GM19452 (cell line): ENCODE data around the gene MPDU1.
"Not testable (repeated sequence)": the region's sequence is repeated elsewhere in the genome, so short reads cannot be mapped to it uniquely, and the experiment has no call there.

Source experiments
- ATAC-seq: cut with Tn5 transposase; IDR thresholded peaks from one replicate; pipeline ENCODE4 v1.9.1; 2021; ENCODE audit not compliant: unreplicated experiment

MPDU1 gene

GRCh38 chr17:7613769-7614424 is 30.2 kb downstream of the MPDU1 start:
- no peak for ATAC-seq

DNA sequence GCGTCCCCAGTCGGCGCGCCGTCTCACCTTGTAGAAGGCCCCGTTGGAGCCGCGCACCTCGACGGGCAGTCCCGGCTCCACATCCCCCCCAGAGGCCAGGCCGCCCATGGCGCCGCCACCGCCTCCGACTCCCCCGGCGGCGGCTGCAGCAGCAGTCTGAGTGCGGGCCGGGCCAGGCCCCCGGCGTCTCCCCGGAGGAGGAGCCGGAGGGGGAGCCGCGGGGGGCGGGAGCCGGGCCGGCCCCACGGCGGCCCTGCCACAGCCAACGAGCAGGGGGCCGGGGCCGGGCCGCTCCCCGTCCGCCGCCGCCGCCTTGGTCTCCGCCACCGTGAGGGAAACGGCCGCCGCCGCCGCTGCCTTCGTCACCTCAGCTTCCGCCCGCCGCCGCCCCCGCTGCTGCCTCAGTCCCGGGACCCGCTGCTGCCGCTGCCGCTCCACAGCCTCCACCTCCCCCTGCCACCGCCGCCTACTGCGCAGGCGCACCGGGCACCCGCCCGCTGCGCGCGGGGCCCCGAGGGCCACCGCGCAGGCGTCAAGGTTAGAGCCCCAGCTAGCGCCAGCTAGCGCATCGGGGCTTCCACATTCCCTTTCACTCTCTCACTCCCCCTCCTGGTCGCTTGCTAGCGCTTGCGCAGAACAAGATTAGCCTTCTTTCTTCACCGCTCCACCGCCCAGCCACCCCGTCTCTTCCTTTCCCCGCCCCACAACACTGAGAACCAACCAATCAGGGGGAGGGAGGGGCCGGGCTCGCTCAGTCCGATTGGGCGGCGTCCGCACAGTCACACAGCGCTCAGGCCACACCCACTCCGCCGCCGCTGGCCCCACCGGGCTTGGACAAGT is 31.0 kb downstream of the MPDU1 start, which contains the start of gene FXR2:
Gene FXR2 (minus strand): TSS at position 473 of the 840 bp plus-strand sequence. CDS start 365 bp downstream, at position 108.
- ATAC-seq: peak; percentile 80

DNA sequence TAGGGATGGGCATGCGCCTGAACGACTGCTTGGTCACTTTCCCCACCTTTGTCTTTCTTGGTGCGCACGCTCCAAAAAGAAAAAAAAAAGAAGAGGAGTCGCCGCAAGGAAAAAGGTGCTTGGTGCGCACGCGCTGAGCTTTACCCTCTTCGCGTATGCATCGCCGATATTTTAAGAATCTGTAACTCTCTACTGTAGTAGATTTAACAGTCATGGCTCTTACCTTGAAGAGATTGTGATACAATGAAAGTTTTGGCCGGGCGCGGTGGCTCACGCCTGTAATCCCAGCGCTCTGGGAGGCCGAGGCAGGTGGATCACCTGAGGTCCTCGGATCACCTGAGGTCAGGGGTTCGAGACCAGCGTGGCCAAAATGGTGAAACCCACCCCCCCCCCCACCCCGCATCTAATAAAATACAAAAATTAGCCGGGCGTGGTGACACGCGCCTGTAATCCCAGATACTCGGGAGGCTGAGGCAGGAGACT is 31.7 kb downstream of the MPDU1 start:
- ATAC-seq: no peak

- ATAC-seq: no peak
Measured at GRCh38 chr17:7618608-7619007, 35.0 kb downstream of the MPDU1 start.

DNA sequence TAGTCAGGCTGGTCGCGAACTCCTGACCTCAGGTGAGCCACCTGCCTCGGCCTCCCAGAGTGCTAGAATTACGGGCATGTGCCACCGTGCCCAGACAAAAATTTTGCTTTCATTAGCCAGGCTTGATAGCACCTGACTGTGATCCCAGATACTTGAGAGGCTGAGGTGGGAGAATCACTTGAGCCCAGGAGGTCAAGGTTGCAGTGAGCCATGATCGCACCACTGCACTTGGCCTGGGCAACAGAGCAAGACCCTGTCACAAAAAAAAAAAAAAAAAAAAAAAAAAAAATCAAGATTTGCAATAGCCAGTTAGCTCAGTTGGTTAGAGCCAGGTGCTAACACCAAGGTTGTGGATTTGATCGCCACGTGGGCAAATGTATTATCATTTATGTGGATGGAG is 37.2 kb downstream of the MPDU1 start:
- ATAC-seq: no peak

- no peak for ATAC-seq
Measured at GRCh38 chr17:7623661-7624060, 40.0 kb downstream of the MPDU1 start.

DNA sequence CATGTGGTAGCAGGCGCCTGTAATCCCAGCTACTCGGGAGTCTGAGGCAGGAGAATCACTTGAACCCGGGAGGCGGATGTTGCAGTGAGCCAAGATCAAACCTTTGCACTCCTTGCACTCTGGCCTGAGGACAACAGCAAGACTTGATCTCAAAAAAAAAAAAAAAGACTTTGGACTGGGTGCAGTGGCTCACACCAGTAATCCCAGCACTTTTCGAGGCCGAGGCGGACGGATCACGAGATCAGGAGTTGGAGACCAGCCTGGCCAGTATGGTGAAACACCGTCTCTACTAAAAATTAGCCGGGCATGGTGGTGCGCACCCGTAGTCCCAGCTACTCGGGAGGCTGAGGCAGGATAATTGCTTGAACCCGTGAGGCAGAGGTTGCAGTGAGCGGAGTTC is 42.1 kb downstream of the MPDU1 start:
- ATAC-seq: not testable (repeated sequence)

DNA sequence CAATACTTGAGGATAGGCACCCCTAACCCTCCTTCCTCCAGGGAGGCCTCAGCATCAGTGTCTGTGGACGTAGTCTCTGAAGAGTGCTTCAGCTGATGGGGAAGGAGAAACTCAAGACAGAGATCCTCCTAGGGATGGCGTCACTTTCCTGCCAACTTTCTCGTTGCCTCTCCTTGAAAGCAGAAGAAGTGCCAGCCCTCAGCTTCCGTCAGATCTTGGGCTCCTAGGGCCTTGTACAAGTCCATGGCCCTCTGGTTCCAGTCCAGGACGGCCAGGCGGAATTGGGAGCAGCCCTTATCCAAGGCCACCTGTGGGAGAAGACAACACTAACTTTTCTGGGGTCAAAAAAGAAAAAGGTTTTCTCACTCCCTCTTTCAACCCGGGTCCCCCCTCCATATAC is 42.7 kb downstream of the MPDU1 start:
- ATAC-seq: no peak

GRCh38 chr17:7626956-7627249 is 43.3 kb downstream of the MPDU1 start:
- no peak for ATAC-seq

GRCh38 chr17:7627250-7628121 is 43.8 kb downstream of the MPDU1 start, which contains the start of gene SAT2:
Gene SAT2, minus strand, starts transcription at chr17:7627821. Its CDS starts 186 bp downstream, at chr17:7627635.
- ATAC-seq: peak; percentile 90

GRCh38 chr17:7629939-7630571 is 46.4 kb downstream of the MPDU1 start, which contains the start of gene SHBG:
Gene SHBG, plus strand, starts transcription at chr17:7630135. Its CDS starts 38 bp downstream, at chr17:7630173.
- ATAC-seq: no peak

GRCh38 chr17:7631398-7632380 is 48.0 kb downstream of the MPDU1 start:
- no peak for ATAC-seq

- no peak for ATAC-seq
Measured at GRCh38 chr17:7632492-7632894, 48.8 kb downstream of the MPDU1 start.

GRCh38 chr17:7633093-7633492 is 49.4 kb downstream of the MPDU1 start:
- no peak for ATAC-seq

DNA sequence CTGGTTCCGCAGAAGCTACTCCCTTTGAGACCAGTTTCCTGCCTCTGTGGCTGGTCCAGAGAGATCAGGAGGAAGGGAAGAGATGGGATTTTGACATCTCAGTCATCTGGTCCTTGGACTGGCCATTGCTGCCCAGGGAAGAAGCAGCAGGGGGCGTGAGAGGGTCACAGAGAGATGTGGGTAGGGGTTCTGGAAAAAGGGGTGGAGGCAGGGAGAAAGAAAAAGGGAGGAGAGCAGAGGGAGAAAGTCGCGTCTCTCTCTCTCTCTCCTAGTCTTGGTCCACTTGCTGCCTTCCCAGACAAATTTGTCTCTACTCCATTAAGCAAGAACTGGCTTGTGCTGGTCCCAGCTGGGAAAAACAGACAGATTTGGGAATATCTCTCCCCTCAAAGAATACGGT is 50.7 kb downstream of the MPDU1 start:
- ATAC-seq: no peak

- no peak for ATAC-seq
Measured at GRCh38 chr17:7636163-7636562, 52.5 kb downstream of the MPDU1 start.
